GM21737 (cell line): ENCODE data around the gene IFNA16.
"Not testable (repeated sequence)": the region's sequence is repeated elsewhere in the genome, so short reads cannot be mapped to it uniquely, and the experiment has no call there.

Experiments used
- ATAC-seq: cut with Tn5 transposase; IDR thresholded peaks from one replicate; pipeline ENCODE4 v1.9.1; 2021; ENCODE audit warnings: mild to moderate bottlenecking, moderate library complexity; ENCODE audit not compliant: unreplicated experiment

The IFNA16 gene

DNA sequence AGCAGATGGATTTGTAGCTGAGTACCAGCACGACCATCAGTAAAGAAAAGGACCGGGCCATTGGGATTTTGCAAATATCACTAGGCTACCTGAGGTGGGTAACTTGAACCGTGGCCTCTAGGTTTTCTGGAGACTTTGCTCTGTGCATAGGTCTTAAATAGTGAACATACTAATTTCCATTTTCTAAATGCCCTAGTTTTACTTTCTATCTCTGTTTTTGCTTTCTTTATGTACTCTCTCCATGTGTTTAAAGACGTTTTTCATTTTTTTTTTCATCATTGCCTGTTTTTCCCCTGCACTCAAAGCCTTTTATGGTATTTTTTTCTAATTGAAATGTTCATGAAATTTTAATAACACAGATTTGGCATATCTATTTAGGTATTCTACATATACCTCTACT is 15.0 kb downstream of the IFNA16 start, which contains the start of gene IFNA7:
Gene IFNA7 (minus strand): TSS at position 101 of the 400 bp plus-strand sequence. CDS start 40 bp downstream, at position 61.
- not testable (repeated sequence) for ATAC-seq

DNA sequence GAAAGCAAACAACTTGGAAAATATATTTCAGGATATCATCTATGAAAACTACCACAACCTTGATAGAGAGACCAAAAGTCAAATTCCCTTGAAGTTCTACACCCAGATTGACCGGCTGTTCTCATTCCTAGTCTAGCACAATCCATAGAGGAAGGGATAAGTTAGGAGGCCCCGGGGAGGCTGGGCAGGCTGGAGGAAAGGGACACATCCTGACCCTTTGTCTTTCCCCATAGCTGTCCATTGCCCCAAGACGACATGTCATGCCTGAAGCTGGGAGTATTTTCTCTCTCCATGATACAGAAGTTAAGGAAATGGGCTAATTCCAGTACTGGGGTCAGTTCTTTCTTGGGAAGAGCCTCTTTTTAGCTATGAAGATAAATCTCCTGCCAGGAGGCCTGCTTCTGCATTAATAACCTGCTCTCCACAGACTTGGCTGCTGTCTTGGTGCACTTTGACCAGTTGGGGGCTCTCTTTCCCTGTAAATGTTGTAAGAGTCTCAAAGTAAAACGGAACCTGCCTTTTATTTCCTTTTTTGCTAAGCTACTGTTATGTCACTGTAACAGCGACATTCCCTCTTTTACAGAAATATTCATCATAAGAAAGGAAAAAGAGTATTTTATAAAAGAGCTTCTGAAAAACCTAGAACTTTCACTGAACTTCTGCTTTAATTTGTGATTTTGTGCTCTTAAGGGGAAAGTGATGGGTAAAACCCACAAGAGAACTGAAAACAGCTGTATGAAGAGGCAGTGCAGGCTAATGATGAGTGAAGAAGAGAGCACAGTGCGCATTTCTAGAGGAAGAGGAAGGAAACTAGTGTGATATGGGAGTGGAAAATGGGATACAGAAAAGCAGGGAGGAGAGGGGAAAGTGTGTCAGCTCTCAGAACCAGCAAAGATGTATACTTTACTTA is 22.0 kb downstream of the IFNA16 start:
- ATAC-seq, result peak; percentile 91

DNA sequence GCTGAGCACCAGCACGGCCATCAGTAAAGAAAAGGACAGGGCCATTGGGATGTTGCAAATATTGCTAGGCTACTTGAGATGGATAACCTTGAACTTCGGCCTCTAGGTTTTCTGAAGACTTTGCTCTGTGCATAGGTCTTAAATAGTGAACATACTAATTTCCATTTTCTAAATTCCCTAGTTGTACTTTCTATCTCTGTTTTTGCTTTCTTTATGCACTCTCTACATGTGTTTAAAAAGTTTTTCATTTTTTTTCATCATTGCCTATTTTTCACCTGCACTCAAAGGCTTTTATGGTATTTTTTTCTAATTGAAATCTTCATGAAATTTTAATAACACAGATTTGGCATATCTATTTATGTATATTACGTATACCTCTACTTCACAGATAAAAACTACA is 29.6 kb downstream of the IFNA16 start, which contains the start of gene IFNA4:
Gene IFNA4 (minus strand): TSS at position 101 of the 400 bp plus-strand sequence. CDS start 56 bp downstream, at position 45.
- ATAC-seq, result not testable (repeated sequence)

DNA sequence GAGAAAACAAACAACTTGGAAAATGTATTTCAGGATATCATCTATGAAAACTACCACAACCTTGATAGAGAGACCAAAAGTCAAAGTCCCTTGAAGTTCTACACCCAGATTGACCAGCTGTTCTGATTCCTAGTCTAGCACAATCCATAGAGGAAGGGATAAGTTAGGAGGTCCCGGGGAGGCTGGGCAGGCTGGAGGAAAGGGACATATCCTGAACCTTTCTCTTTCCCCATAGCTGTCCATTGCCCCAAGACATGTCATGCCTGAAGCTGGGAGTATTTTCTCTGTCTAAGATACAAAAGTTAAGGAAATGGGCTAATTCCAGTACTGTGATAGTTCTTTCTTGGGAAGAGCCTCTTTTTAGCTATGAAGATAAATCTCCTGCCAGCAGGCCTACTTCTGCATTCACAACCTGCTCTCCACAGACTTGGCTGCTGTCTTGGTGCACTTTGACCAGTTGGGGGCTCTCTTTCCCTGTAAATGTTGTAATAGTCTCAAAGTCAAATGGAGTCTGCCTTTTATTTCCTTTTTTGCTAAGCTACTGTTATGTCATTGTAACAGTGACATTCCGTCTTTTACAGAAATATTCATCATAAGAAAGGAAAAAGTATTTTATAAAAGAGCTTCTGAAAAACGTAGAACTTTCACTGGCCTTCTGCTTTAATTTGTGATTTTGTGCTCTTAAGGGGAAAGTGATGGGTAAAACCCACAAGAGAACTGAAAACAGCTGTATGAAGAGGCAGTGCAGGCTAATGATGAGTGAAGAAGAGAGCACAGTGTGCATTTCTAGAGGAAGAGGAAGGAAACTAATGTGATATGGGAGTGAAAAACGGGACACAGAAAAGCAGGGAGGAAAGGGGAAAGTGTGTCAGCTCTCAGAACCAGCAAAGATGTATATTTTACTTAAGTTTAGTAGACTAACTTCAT is 34.0 kb downstream of the IFNA16 start:
- peak; percentile 88 for ATAC-seq

DNA sequence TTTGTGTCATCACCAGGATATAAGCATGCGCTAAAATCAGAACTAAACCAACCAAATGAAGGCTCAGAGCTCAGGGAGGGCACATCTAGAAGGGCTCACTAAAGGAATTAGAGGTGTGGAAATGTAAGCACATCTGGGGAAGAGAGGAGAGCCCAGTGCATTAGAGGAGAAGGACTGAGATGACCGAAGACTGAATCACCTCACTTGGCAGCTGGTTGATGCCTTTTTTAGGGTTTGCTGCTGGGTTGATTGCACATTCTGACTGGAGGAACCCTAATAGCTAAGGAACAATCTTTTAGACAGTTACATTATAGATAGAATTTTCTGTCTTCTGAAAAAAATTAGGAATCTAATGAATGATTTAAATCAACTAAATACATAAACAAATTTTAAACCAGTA is 42.4 kb downstream of the IFNA16 start:
- no peak for ATAC-seq

DNA sequence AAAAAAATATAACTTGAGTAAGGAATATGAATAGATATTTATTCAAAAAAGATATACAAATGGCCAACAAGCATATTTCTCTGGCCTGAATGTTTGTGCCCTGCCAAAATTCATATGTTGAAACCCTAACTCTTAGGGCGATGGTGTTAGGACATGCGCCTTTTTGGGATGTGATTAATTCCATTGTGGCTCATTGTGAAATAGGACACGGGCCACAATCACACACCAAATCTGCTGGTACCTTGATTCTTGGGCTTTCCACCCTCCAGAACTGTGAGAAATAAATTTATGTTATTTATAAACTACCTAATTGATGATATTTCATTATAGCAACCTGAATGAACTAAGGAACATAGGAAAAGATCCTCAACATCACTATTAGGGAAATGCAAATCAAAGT is 45.0 kb downstream of the IFNA16 start:
- no peak for ATAC-seq

DNA sequence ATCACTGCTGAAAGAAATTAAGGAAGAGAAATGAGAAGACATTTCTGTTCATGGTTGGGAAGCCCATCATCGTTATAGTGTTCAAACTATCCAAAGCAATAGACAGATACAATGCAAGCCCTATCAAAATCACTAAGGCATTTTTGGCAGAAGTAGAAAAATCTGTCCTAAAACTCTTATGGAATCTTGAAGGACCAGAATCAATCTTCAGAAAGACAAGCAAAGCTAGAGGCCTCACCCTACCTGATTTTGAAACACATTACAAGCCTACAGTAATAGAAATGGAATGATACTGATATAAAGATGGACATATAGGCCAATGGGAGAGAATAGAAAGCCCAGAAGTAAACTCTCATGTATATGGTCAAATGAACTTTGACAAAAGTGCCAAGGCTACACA is 45.8 kb downstream of the IFNA16 start:
- ATAC-seq, result no peak

DNA sequence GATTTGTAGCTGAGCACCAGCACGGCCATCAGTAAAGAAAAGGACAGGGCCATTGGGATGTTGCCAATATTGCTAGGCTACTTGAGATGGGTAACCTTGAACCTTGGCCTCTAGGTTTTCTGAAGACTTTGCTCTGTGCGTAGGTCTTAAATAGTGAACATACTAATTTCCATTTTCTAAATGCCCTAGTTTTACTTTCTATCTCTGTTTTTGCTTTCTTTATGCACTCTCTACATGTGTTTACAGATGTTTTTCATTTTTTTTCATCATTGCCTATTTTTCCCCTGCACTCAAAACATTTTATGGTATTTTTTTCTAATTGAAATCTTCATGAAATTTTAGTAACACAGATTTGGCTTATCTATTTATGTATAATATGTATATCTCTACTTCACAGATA is 50.6 kb downstream of the IFNA16 start, which contains the start of gene IFNA21:
Gene IFNA21 (minus strand): TSS at position 101 of the 400 bp plus-strand sequence. CDS start 48 bp downstream, at position 53.
- not testable (repeated sequence) for ATAC-seq
